WI38 (cell line): Measurements from ENCODE around the gene DPYD.

Experiments
- H3K4me3 ChIP-seq: 2 replicates; pipeline ENCODE4 v1.5.1; 2011; ENCODE audit warnings: low read depth, mild to moderate bottlenecking, control low read depth, low read length
- TF ChIP-seq, protein P1 (sequence below): IDR thresholded peaks from 2 replicates; pipeline ENCODE4 v1.5.1; 2012; ENCODE audit warnings: low read depth, mild to moderate bottlenecking, control low read depth, low read length

Gene DPYD

DNA sequence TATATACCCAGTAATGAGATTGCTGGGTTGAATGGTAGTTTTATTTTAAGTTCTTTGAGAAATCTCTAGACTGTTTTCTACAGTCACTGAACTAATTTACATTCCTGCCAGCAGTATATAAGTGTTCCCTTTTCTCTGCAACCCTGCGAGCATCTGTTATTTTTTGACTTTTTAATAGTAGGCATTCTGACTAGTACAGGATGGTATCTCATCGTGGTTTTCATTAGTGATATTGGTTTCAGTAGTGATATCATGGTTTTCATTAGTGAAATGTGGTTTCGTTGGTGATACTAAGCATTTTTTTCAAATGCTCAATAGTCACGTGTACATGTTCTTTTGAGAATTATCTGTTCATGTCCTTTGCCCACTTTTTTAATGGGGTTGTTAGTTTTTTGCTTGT is 882.4 kb downstream of the DPYD start:
- TF ChIP-seq, protein P1, sequence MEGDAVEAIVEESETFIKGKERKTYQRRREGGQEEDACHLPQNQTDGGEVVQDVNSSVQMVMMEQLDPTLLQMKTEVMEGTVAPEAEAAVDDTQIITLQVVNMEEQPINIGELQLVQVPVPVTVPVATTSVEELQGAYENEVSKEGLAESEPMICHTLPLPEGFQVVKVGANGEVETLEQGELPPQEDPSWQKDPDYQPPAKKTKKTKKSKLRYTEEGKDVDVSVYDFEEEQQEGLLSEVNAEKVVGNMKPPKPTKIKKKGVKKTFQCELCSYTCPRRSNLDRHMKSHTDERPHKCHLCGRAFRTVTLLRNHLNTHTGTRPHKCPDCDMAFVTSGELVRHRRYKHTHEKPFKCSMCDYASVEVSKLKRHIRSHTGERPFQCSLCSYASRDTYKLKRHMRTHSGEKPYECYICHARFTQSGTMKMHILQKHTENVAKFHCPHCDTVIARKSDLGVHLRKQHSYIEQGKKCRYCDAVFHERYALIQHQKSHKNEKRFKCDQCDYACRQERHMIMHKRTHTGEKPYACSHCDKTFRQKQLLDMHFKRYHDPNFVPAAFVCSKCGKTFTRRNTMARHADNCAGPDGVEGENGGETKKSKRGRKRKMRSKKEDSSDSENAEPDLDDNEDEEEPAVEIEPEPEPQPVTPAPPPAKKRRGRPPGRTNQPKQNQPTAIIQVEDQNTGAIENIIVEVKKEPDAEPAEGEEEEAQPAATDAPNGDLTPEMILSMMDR = no peak
- no peak overlapping the region for H3K4me3 ChIP-seq

DNA sequence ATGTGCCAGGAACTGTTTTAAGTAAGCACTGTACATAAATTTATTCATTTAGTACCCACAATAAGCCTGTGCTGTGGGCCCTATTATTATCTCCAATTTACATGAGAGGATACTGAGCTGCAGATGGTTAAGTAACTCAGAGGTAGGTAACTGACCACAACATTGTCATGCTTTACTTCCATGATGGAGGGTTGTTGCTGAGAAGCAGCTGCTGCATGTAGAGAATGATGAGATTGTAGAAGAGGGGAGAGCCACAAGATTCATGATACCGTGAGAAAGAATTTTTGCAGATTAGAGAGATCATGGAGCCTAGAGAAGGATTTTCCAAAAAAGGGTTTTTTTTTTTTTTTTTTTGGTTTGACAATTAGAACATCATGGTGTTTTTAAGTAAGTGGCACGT is 886.2 kb downstream of the DPYD start:
- TF ChIP-seq, protein P1 = no peak
- H3K4me3 ChIP-seq = no peak overlapping the region

DNA sequence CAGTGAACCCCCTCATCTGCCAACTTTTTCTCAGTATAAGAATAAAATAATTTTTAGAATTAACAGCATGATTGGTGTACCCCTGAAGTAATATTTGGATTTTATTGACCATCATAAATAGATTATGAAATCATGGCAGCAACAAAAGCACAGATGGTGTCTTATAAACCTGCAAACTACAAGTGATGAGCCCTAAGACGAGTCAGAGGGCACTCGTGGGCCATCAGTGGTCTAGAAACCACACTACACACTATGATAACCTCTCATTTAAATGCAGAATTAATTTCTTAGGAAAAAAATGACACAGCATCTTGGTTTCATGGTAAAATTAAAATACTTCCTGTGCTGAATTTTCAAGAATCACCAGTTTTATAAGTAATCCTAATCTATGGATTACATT is 886.9 kb downstream of the DPYD start:
- TF ChIP-seq, protein P1 = no peak
- H3K4me3 ChIP-seq = no peak overlapping the region
